Breast epithelium (tissue), 4 donors: ENCODE measurements around the gene EPM2AIP1. TPM values are rescaled to one million over a fixed set of nuclear protein-coding genes. Genes with fewer than 3 reads are reported as not detected.

Source experiments
- DNase-seq, 2 donors: peaks; one replicate each; pipeline ENCODE4 v3.0.0-alpha.2; 2019; ENCODE audit warnings: low spot score in 2 of 2
- H3K27ac ChIP-seq, 2 donors: fragments of 200-600 bp; sonication (generic) in 1 of 2; one replicate each; pipeline ENCODE4 v1.5.1; 2016 to 2019; ENCODE audit warnings: mild to moderate bottlenecking in 1 of 2
- H3K27me3 ChIP-seq, 2 donors: fragments of 200-600 bp; sonication (generic) in 1 of 2; one replicate each; pipeline versions ENCODE4 v1.5.1 to v1.6.0; 2017 to 2019; ENCODE audit warnings: control low read depth in 1 of 2, mild to moderate bottlenecking in 1 of 2
- H3K36me3 ChIP-seq: fragments of 200-600 bp; one replicate; pipeline ENCODE4 v1.5.1; 2019
- H3K4me1 ChIP-seq, 2 donors: fragments of 200-600 bp; sonication (generic); one replicate each; pipeline ENCODE4 v1.5.1; 2016 to 2019; ENCODE audit warnings: control low read depth in 1 of 2
- H3K4me3 ChIP-seq, 3 donors: fragments of 200-600 bp; sonication (generic); 1 replicate in 2 of 3; 2 replicates in 1 of 3; pipeline ENCODE4 v1.5.1; 2016 to 2019; ENCODE audit warnings: mild to moderate bottlenecking in 3 of 3, moderate library complexity in 2 of 3
- H3K9me3 ChIP-seq, 2 donors: fragments of 200-600 bp; sonication (generic) in 1 of 2; one replicate each; pipeline ENCODE4 v1.5.1; 2016 to 2019; ENCODE audit warnings: control low read depth in 1 of 2
- POLR2A ChIP-seq: fragments of 450-650 bp; IDR thresholded peaks from one replicate; pipeline ENCODE4 v1.6.1; 2016; ENCODE audit warnings: antibody characterized with exemption, mild to moderate bottlenecking, moderate library complexity
- POLR2AphosphoS5 ChIP-seq, 3 donors: sonication (generic); formaldehyde crosslinking; IDR thresholded peaks; one replicate each; pipeline ENCODE4 v1.6.1; 2017; ENCODE audit warnings: antibody characterized with exemption in 3 of 3
- intact Hi-C: fragments of 100-400 bp; cut with DNase I; formaldehyde crosslinking; loops from one replicate; pipeline ENCODE4 v1.15.1; 2023; ENCODE audit warnings: low total_unique reads
- total RNA-seq, 3 donors: library from RNA; depleted of rRNA; stranded (reverse); fragments of >200 nt; gene quantifications; one replicate each; pipeline ENCODE4 v1.1.0, GENCODE V29; 2016
- TF ChIP-seq, protein P1 (sequence below), 3 donors: fragments of 450-650 bp; IDR thresholded peaks; one replicate each; pipeline ENCODE4 v1.5.1; 2016 to 2017; ENCODE audit warnings: antibody characterized with exemption in 3 of 3, mild to moderate bottlenecking in 3 of 3, moderate library complexity in 3 of 3

Gene EPM2AIP1
- total RNA-seq, 3 donors from 2014 or later = 13.8 to 25.5 (median 14.1) TPM

DNA sequence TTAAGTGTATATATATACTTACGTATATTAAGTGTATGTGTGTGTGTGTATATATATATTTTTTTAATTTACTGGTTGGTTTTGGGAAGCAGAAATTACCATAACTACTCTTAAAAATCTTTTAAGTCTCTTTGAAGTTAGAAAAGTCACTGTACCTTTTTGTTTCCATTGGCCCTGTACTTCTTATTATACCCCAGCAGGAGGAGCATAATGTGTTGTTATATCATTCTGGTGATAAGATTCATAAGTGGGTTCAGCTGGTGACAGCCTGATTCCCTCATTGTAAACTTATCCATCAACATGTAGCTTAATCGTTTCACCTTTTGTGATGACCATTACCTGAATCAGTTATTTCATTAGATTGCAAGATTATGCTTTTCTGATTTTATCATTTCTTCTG, 31.2 kb upstream of the EPM2AIP1 start:
- H3K4me3 ChIP-seq = no peak overlapping the region
- no peak overlapping the region for H3K27ac ChIP-seq
- TF ChIP-seq, protein P1, sequence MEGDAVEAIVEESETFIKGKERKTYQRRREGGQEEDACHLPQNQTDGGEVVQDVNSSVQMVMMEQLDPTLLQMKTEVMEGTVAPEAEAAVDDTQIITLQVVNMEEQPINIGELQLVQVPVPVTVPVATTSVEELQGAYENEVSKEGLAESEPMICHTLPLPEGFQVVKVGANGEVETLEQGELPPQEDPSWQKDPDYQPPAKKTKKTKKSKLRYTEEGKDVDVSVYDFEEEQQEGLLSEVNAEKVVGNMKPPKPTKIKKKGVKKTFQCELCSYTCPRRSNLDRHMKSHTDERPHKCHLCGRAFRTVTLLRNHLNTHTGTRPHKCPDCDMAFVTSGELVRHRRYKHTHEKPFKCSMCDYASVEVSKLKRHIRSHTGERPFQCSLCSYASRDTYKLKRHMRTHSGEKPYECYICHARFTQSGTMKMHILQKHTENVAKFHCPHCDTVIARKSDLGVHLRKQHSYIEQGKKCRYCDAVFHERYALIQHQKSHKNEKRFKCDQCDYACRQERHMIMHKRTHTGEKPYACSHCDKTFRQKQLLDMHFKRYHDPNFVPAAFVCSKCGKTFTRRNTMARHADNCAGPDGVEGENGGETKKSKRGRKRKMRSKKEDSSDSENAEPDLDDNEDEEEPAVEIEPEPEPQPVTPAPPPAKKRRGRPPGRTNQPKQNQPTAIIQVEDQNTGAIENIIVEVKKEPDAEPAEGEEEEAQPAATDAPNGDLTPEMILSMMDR (IDR thresholded peaks at IDR 0.05) = peak in 2 of 3 donors; percentile 15 to 45
- no peak for TF ChIP-seq POLR2AphosphoS5 (IDR thresholded peaks at IDR 0.05)
- no peak for TF ChIP-seq POLR2A
- intact Hi-C loops = no loop called here
- DNase-seq = no peak
- H3K9me3 ChIP-seq = no peaks in the 10 kb centered on the region
- peaks cover 12% of the 10 kb centered on the region for H3K36me3 ChIP-seq
- no peaks in the 10 kb centered on the region for H3K4me1 ChIP-seq
- H3K27me3 ChIP-seq = no peaks in the 10 kb centered on the region

DNA sequence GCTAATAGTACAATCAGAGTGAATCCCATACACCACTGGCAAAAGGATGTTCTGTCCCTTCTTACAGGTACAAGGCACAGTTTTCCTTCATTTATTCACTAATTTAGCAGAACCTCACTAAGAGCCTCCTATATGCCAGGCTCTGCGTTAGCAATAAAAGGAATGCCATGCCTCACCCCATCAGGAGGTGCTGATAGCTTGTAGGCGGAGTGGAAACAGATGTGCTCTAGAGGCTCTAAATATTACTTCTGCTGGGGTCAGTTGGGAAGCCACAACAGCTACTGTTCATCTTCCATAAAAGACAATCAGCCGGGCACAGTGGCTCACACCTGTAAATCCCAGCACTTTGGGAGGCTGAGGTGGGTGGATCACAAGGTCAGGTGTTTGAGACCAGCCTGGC, 24.8 kb upstream of the EPM2AIP1 start:
- no peak for DNase-seq
- H3K36me3 ChIP-seq = peaks cover 20% of the 10 kb centered on the region

DNA sequence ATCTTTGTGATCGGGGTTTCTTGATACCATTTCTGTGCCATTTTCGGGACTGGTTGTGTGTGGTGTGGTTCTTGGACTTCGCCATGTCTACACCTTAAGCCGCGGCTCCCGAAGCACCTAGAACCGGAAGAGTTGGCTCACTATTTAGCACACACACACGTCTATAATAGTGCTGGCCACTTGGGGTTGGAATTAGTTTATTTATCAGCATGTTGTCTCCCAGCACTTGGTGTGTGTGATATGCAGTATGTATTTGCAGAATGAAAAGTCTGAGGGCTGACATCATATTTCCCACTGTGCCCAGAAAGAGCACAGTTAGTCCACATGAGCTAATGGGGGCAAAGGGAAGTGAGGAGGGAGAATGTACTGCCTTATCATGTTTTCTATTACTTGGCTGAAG, 24.0 kb upstream of the EPM2AIP1 start:
- DNase-seq = no peak
- H3K9me3 ChIP-seq = no peaks in the 10 kb centered on the region
- H3K27ac ChIP-seq = no peak overlapping the region
- intact Hi-C loops = no loop called here
- H3K27me3 ChIP-seq = no peaks in the 10 kb centered on the region
- no peak overlapping the region for H3K4me3 ChIP-seq
- TF ChIP-seq POLR2A (no peak), POLR2AphosphoS5 (IDR thresholded peaks at IDR 0.05) (no peak)
- TF ChIP-seq, protein P1 (IDR thresholded peaks at IDR 0.05) = no peak
- peaks cover 20% of the 10 kb centered on the region for H3K36me3 ChIP-seq
- H3K4me1 ChIP-seq = no peaks in the 10 kb centered on the region

More for the DNA sequence above, 24.8 kb upstream of the EPM2AIP1 start:
- Histone ChIP-seq H3K4me3 (no peak overlapping the region), H3K27me3 (no peaks in the 10 kb centered on the region), H3K9me3 (no peaks in the 10 kb centered on the region), H3K4me1 (no peaks in the 10 kb centered on the region), H3K27ac (no peak overlapping the region)
- TF ChIP-seq POLR2A (no peak), POLR2AphosphoS5 (IDR thresholded peaks at IDR 0.05) (no peak)
- TF ChIP-seq, protein P1 (IDR thresholded peaks at IDR 0.05) = no peak
- intact Hi-C loops = no loop called here

DNA sequence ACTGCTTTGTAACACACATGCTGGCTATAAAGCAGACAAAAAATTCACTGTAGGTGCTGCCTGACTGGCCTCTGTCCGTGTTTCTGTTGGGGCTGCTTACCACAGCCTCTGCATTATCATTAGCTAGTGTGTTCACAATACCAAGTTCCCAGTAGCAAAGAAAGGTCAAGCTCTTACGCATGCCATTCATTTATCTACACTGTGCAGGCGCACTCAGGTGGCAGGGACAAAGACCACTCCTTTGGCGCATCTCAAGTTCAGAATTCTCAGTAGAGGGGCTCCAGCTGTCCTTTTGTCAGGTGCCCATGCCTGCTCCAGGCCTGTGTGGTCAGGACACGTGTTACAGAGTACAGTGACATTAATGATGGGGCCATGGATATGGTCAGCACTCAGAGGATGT, 22.7 kb upstream of the EPM2AIP1 start:
- Histone ChIP-seq H3K4me1 (no peaks in the 10 kb centered on the region), H3K36me3 (peaks cover 12% of the 10 kb centered on the region), H3K27me3 (no peaks in the 10 kb centered on the region), H3K9me3 (no peaks in the 10 kb centered on the region), H3K27ac (no peak overlapping the region), H3K4me3 (no peak overlapping the region)
- DNase-seq = no peak
- TF ChIP-seq POLR2AphosphoS5 (IDR thresholded peaks at IDR 0.05) = no peak
- TF ChIP-seq, protein P1 (IDR thresholded peaks at IDR 0.05) = no peak
- TF ChIP-seq POLR2A = no peak
- intact Hi-C loops = no loop called here

DNA sequence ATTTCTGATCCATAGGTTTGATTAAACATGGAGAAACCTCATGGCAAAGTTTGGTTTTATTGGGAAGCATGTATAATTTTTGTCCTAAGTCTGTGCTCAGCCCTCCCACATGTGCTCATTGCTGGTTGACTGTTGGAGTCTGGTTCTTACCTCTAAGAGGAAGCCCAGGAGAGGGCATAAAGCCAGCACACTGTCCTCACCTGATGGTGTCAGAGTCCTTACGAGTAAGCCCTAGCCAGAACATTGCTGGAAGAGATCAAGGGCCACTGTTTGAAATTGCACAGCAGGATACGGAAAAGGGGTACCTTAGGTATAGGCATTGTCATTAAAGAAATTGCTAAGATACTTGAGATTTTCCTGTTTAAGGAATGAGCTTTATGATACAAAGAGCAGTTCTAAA, 21.7 kb upstream of the EPM2AIP1 start:
- intact Hi-C loops = no loop called here
- DNase-seq = no peak
- TF ChIP-seq POLR2A (no peak), POLR2AphosphoS5 (IDR thresholded peaks at IDR 0.05) (no peak)
- TF ChIP-seq, protein P1 (IDR thresholded peaks at IDR 0.05) = no peak

More for the DNA sequence above, 21.7 kb upstream of the EPM2AIP1 start:
- H3K9me3 ChIP-seq = no peaks in the 10 kb centered on the region
- H3K27ac ChIP-seq = no peak overlapping the region
- no peak overlapping the region for H3K4me3 ChIP-seq
- no peaks in the 10 kb centered on the region for H3K27me3 ChIP-seq
- peaks cover 8% of the 10 kb centered on the region for H3K36me3 ChIP-seq
- H3K4me1 ChIP-seq = no peaks in the 10 kb centered on the region
